Pancreas (tissue), 10 donors: ENCODE measurements around the gene AQP12B. TPM values are rescaled to one million over a fixed set of nuclear protein-coding genes. Genes with fewer than 3 reads are reported as not detected.

Experiments
- ATAC-seq, 4 donors: fragments of 200-7000 bp; cut with Tn5 transposase; one replicate each; pipeline versions ENCODE4 v1.8.0 to v1.9.1; 2020; ENCODE audit warnings: mild to moderate bottlenecking in 4 of 4, moderate library complexity in 4 of 4
- DNase-seq, 6 donors: peaks; one replicate each; pipeline ENCODE4 v3.0.0-alpha.2; 2020
- FAIRE-seq: peaks from 2 replicates; lab custom pipeline; 2012; peaks lifted over from hg19 to GRCh38; lab: Jason Lieb, UNC
- H3K27ac ChIP-seq, 4 donors: fragments of 200-600 bp; sonication (generic); 1 replicate in 3 of 4; 2 replicates in 1 of 4; pipeline versions ENCODE4 v1.5.0 to v1.8.0; 2020
- H3K27me3 ChIP-seq, 4 donors: fragments of 200-600 bp; one replicate each; pipeline ENCODE4 v1.8.0; 2021
- H3K36me3 ChIP-seq, 3 donors: fragments of 200-600 bp; sonication (generic) in 1 of 3; one replicate each; pipeline versions ENCODE4 v1.5.0 to v1.8.0; 2020 to 2021
- H3K4me1 ChIP-seq, 3 donors: fragments of 200-600 bp; one replicate each; pipeline ENCODE4 v1.8.0; 2021
- H3K4me3 ChIP-seq, 4 donors: fragments of 200-600 bp; sonication (generic) in 2 of 4; one replicate each; pipeline versions ENCODE4 v1.5.0 to v1.8.0; 2020 to 2021
- H3K9me3 ChIP-seq, 4 donors: fragments of 200-600 bp; one replicate each; pipeline ENCODE4 v1.8.0; 2021
- CTCF ChIP-seq, 4 donors: fragments of 200-600 bp; sonication (generic) in 3 of 4; IDR thresholded peaks; one replicate each; pipeline versions ENCODE4 v1.5.0 to v1.8.0; 2021; ENCODE audit warnings: antibody characterized with exemption in 4 of 4
- WGBS, 2 donors: extraction: QIAGEN DNeasy Blood & Tissue Kit; methylation state at CpG; one replicate each; pipeline ENCODE4 v1.1.7; 2013; 5-methylcytosine and 5-hydroxymethylcytosine counted together
- intact Hi-C, 3 donors: fragments of 100-400 bp; cut with DNase I; formaldehyde crosslinking; loops; one replicate each; pipeline versions ENCODE4 v1.11.1 to v1.14.2; 2022
- polyA plus RNA-seq, 2 donors: library from polyadenylated mRNA; stranded (reverse); fragments of 200-250 nt; gene quantifications; one replicate each; pipeline ENCODE4 v1.2.3, GENCODE V29; 2013
- total RNA-seq, 6 donors: library from RNA; stranded (reverse); fragmentation: NEBNext Ultra II Directional in 4 of 6; extraction: Animal tissue kit (Norgen Biotek cat#: 25700) in 4 of 6; gene quantifications; one replicate each; pipeline versions ENCODE4 v1.2.1 to v1.2.4, GENCODE V29; 2021 to 2023
- donor health status: healthy with polysubstance abuse.
- donor health status: DM: no; HTN: no; CAD: no; lungs with moderate emphysema.
- donor health status: DM: no; HTN: no; CAD: no.
- donor health status: control.
- donor health status: control.
- donor health status: Bipolar disorder and iron deficiency.
- donor health status: DM: yes; HTN: yes; CAD: no.
- donor health status: DM: no; HTN: no; CAD: no.
- donor health status: DM: no; HTN: no; CAD: no.
- donor health status: DM: yes; HTN: yes; CAD: no.

Gene AQP12B
- total and polyA plus RNA-seq, 8 donors: 54.2 to 240 (median 154) TPM

GRCh38 chr2:240642061-240642805, 40.5 kb downstream of the AQP12B start:
- no peaks in the 10 kb centered on the region for H3K36me3 ChIP-seq
- no peak for TF ChIP-seq CTCF (IDR thresholded peaks at IDR 0.05)
- DNase-seq (peak in 1 of 6 donors; percentile 66), FAIRE-seq (no peak), ATAC-seq (no peak)
- intact Hi-C loops: loop anchor here in 1 of 3 donors (10.0 kb wide), 1 partner anchor 63 kb away; no protein-coding TSS in a partner anchor
- 70 to 77% methylated on average over 35 to 36 of the region's 36 CpGs for WGBS, 2 donors
- H3K4me3 ChIP-seq: no peak overlapping the region
- no peak overlapping the region for H3K27ac ChIP-seq
- H3K27me3 ChIP-seq: no peaks in the 10 kb centered on the region
- H3K4me1 ChIP-seq: no peaks in the 10 kb centered on the region
- H3K9me3 ChIP-seq: no peaks in the 10 kb centered on the region

DNA sequence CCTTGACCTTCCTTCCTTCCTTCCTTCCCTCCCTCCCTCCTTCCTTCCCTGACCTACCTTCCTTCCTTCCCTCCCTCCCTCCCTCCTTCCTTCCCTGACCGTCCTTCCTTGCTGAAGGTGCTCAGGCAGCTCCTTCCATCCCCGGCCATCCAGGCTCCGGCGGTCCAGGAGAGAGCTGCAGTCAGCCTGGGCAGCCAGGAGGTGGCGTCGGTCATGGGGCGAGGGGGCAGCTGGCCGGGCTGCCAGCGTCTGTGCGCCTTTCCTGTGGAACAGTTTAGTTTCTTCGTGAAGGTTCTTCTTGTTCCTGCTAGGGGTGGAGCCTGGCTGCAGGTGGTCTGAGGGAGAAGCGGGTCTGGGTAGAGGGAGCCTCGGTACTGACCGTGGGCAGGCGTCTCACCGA, 41.7 kb downstream of the AQP12B start:
- WGBS, 2 donors: 8 to 13% methylated on average over 16 of the region's 16 CpGs
- ATAC-seq (peak; percentile 70 to 96 (median 92)), FAIRE-seq (no peak), DNase-seq (peak; percentile 45 to 92 (median 74))
- Histone ChIP-seq H3K27me3 (no peaks in the 10 kb centered on the region), H3K27ac (no peak overlapping the region), H3K4me3 (no peak overlapping the region), H3K9me3 (no peaks in the 10 kb centered on the region), H3K4me1 (no peaks in the 10 kb centered on the region), H3K36me3 (no peaks in the 10 kb centered on the region)
- intact Hi-C loops: loop anchor here in 1 of 3 donors (10.0 kb wide), 1 partner anchor 64 kb away; no protein-coding TSS in a partner anchor
- TF ChIP-seq CTCF (IDR thresholded peaks at IDR 0.05): peak in 2 of 4 donors; percentile 37 to 46

GRCh38 chr2:240639566-240639965, 43.1 kb downstream of the AQP12B start:
- Histone ChIP-seq H3K4me1 (no peaks in the 10 kb centered on the region), H3K9me3 (no peaks in the 10 kb centered on the region), H3K36me3 (no peaks in the 10 kb centered on the region), H3K4me3 (no peak overlapping the region), H3K27ac (no peak overlapping the region), H3K27me3 (no peaks in the 10 kb centered on the region)
- FAIRE-seq (no peak), ATAC-seq (no peak), DNase-seq (peak in 1 of 6 donors; percentile 11)
- no peak for TF ChIP-seq CTCF (IDR thresholded peaks at IDR 0.05)
- intact Hi-C loops: no loop called here
- WGBS, 2 donors: 70 to 88% methylated on average over 18 of the region's 18 CpGs

GRCh38 chr2:240638512-240639160, 44.0 kb downstream of the AQP12B start:
- ATAC-seq: peak in 1 of 4 donors; percentile 21
- DNase-seq: no peak

More at GRCh38 chr2:240638512-240639160, 44.0 kb downstream of the AQP12B start:
- intact Hi-C loops: no loop called here
- Histone ChIP-seq H3K36me3 (no peaks in the 10 kb centered on the region), H3K27ac (no peak overlapping the region), H3K27me3 (no peaks in the 10 kb centered on the region), H3K4me3 (no peak overlapping the region), H3K9me3 (no peaks in the 10 kb centered on the region), H3K4me1 (no peaks in the 10 kb centered on the region)
- no peak for FAIRE-seq
- 48 to 57% methylated on average over 18 of the region's 18 CpGs for WGBS, 2 donors
- no peak for TF ChIP-seq CTCF (IDR thresholded peaks at IDR 0.05)
